ENCODE results near the gene GOLGA2. TPM values are rescaled to one million over a fixed set of nuclear protein-coding genes. Genes with fewer than 3 reads are reported as not detected.

GOLGA2 gene
- total and polyA plus RNA-seq, 2 of the 4 experiments (the other 2 are of a cell fraction), result 118 to 146 TPM

- ATAC-seq (ENCODE audit: low read depth), result no peak
- Histone ChIP-seq H4K5ac (ENCODE audit: low read depth, low read length) (no peak overlapping the region), H3K4me3 (ENCODE audit: insufficient read depth, low read depth, low read length) (no peak overlapping the region), H3K27me3 (ENCODE audit: control insufficient read depth, insufficient read depth, low read length) (no peaks in the 10 kb centered on the region), H3K9ac (ENCODE audit: low read depth, low read length) (no peak overlapping the region), H4K20me1 (ENCODE audit: insufficient read depth, low read length) (no peaks in the 10 kb centered on the region), H3K4me2 (ENCODE audit: low read depth, low read length) (no peak overlapping the region), H3K23ac (ENCODE audit: low read depth, low read length) (0 out of 2 replicates have a peak overlapping the region, but pooled peaks have one; percentile 28), H2BK120ac (ENCODE audit: low read depth, low read length) (peak overlapping the region; percentile 46), H2BK15ac (ENCODE audit: low read depth, low read length) (peak overlapping the region; percentile 74; the same call in 1 of the 3 replicates), H2AK9ac (replicated peaks; ENCODE audit: low read depth, low read length, poor library complexity) (peak overlapping the region; percentile 79), H2BK5ac (ENCODE audit: low read depth, low read length, poor library complexity, severe bottlenecking) (no peak overlapping the region), H2AK5ac (ENCODE audit: low read depth, low read length) (peak overlapping the region; percentile 93), H3K4me1 (ENCODE audit: control insufficient read depth, insufficient read depth, low read length) (peaks cover 5% of the 10 kb centered on the region), H3K79me1 (ENCODE audit: low read depth in 1 of 2, low read length in 2 of 2) (peaks cover 0 to 5% of the 10 kb centered on the region in 2 experiments; a peak in 1 of 4 replicates), H3K56ac (ENCODE audit: extremely low read depth, insufficient read depth, low read length) (no peak overlapping the region), H4K8ac (ENCODE audit: low read depth in 2 of 2, low read length in 2 of 2) (peak overlapping the region in 1 of 2 experiments; percentile 35; a peak in 1 of 4 replicates), H3K9me1 (ENCODE audit: insufficient read depth, low read length) (peaks cover 8% of the 10 kb centered on the region; the same call in 1 of the 2 replicates), H3K9me3 (ENCODE audit: control insufficient read depth, insufficient read depth, low read length) (no peaks in the 10 kb centered on the region), H2BK20ac (ENCODE audit: low read depth, low read length) (0 out of 2 replicates have a peak overlapping the region, but pooled peaks have one; percentile 30), H4K91ac (ENCODE audit: insufficient read depth, low read depth, low read length) (peak overlapping the region; percentile 63), H3K4ac (ENCODE audit: low read depth, low read length) (peak overlapping the region; percentile 70; the same call in 1 of the 2 replicates), H3K18ac (ENCODE audit: low read depth, low read length) (no peak overlapping the region), H3K36me3 (ENCODE audit: control insufficient read depth, insufficient read depth, low read length) (peaks cover 2% of the 10 kb centered on the region; the same call in 1 of the 2 replicates), H3K27ac (ENCODE audit: insufficient read depth, low read length) (no peak overlapping the region), H2AFZ (replicated peaks; ENCODE audit: low read length, poor library complexity) (no peak overlapping the region), H3K14ac (replicated peaks; ENCODE audit: low read depth, low read length) (peak overlapping the region; percentile 72; the same call in 1 of the 2 replicates)
- in situ Hi-C loops (cut with MboI; ENCODE audit: low sequenced_read_pairs) (loop anchor here (10.0 kb wide), 1 partner anchor 258 kb away; the partner anchor contains the start of gene SPTAN1), dilution Hi-C loops (cut with HindIII; ENCODE audit: low sequenced_read_pairs, unreplicated experiment) (no loop called here), intact Hi-C loops (cut with micrococcal nuclease) (no loop called here)
- DNase-seq, result peak; percentile 28
- ChIA-PET CTCF (interaction anchor here (1.0 to 1.8 kb wide), 3 partner anchors 10 to 66 kb away, joined by 3 to 8 read pairs (median 6); no protein-coding TSS in a partner anchor), POLR2A (ENCODE audit: unreplicated experiment) (no interaction called here)
- TF ChIP-seq FOS (IDR thresholded peaks at IDR 0.05; ENCODE audit: low read depth, low read length) (0 out of 2 replicates have a peak, but pooled peaks have one; percentile 26), CEBPB (IDR thresholded peaks at IDR 0.05; ENCODE audit: low read depth, low read length) (0 out of 2 replicates have a peak, but pooled peaks have one; percentile 15)
- TF ChIP-seq, protein P1, sequence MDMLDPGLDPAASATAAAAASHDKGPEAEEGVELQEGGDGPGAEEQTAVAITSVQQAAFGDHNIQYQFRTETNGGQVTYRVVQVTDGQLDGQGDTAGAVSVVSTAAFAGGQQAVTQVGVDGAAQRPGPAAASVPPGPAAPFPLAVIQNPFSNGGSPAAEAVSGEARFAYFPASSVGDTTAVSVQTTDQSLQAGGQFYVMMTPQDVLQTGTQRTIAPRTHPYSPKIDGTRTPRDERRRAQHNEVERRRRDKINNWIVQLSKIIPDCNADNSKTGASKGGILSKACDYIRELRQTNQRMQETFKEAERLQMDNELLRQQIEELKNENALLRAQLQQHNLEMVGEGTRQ (IDR thresholded peaks at IDR 0.05; ENCODE audit: low read depth, low read length), result no peak
- 96% methylated on average over 5 of the region's 16 CpGs; no CpG with 5 or more reads in 1 of the 2 experiments for WGBS, 2 experiments (ENCODE audit: extremely low coverage in 2 of 2, insufficient read length in 1 of 2)
- BruUV-seq (replicated peaks), result no TSS peak
Measured at GRCh38 chr9:128296340-128297220, 20.8 kb upstream of the GOLGA2 start.
